ENCODE measurements around the gene DARS1. TPM values are rescaled to one million over a fixed set of nuclear protein-coding genes. Genes with fewer than 3 reads are reported as not detected.
A peak's percentile ranks its signal among the peaks of the same experiment; 100 is the strongest.

The DARS1 gene
- total and polyA plus RNA-seq, 10 donors = 56.2 to 88.6 (median 66.1) TPM

GRCh38 chr2:135998879-135999278 is 13.5 kb upstream of the DARS1 start:
- no peak for TF ChIP-seq CTCF (IDR thresholded peaks at IDR 0.05 in 8 of 11, conservative IDR thresholded peaks at IDR 0.05 in 3 of 11)
- no peak for TF ChIP-seq POLR2A (IDR thresholded peaks at IDR 0.05)
- no peak for TF ChIP-seq POLR2AphosphoS5 (IDR thresholded peaks at IDR 0.05)
- Histone ChIP-seq H3K4me3 (no peak overlapping the region), H3K27ac (peak overlapping the region in 4 of 8 donors; percentile 0 to 72 (median 52)), H3K36me3 (no peaks in the 10 kb centered on the region), H3K4me1 (peaks cover 4 to 54% (median 32%) of the 10 kb centered on the region in 6 donors), H3K9me3 (no peaks in the 10 kb centered on the region), H3K27me3 (replicated peaks in 1 of 7) (no peaks in the 10 kb centered on the region)
- intact Hi-C loops (cut with DNase I; ENCODE audit: low total_unique reads) = no loop called here
- no peak for DNase-seq
- 90 to 95% (median 91%) methylated on average over 5 of the region's 5 CpGs for WGBS, 5 donors

DNA sequence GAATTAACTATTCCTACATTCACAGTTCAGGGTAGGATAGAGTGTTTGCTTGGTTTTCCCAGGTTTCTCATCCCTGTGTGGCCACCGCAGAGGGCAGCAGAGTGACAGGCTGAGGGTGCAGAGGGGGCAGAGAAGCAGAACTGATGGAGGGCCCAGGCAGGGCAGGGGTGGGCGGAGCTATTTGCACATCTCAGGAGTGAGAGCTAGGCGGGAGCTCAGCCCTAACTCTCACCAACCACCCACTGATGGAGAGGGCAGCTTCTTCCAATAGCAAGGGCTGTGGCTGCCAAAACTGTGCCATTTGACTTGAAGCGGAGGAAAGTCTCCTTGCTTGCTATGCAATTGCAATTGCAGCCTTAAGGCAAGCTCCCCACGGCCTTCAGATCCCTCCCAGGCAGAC is 12.0 kb upstream of the DARS1 start:
- intact Hi-C loops (cut with DNase I; ENCODE audit: low total_unique reads) = no loop called here
- peaks cover 4 to 54% (median 32%) of the 10 kb centered on the region in 6 donors for H3K4me1 ChIP-seq
- 29 to 46% (median 36%) methylated on average over 3 to 5 of the region's 5 CpGs for WGBS, 5 donors
- peak overlapping the region in 1 of 8 donors; percentile 26 for H3K4me3 ChIP-seq
- peak; percentile 91 for DNase-seq
- no peaks in the 10 kb centered on the region for H3K9me3 ChIP-seq
- TF ChIP-seq POLR2A (IDR thresholded peaks at IDR 0.05) (no peak), CTCF (IDR thresholded peaks at IDR 0.05 in 8 of 11, conservative IDR thresholded peaks at IDR 0.05 in 3 of 11) (peak in 9 of 11 experiments; percentile 19 to 56 (median 42)), POLR2AphosphoS5 (IDR thresholded peaks at IDR 0.05) (peak; percentile 35 to 74 (median 66))
- no peaks in the 10 kb centered on the region for H3K36me3 ChIP-seq
- H3K27ac ChIP-seq = peak overlapping the region in 5 of 8 donors; percentile 28 to 72 (median 46)
- H3K27me3 ChIP-seq (replicated peaks in 1 of 7) = no peaks in the 10 kb centered on the region

GRCh38 chr2:135996304-135996703 is 10.9 kb upstream of the DARS1 start:
- Histone ChIP-seq H3K27me3 (replicated peaks in 1 of 7) (no peaks in the 10 kb centered on the region), H3K9me3 (no peaks in the 10 kb centered on the region), H3K27ac (no peak overlapping the region), H3K4me3 (no peak overlapping the region), H3K4me1 (peaks cover 4 to 47% (median 31%) of the 10 kb centered on the region in 6 donors), H3K36me3 (no peaks in the 10 kb centered on the region)
- 91 to 94% (median 93%) methylated on average over 2 of the region's 2 CpGs for WGBS, 5 donors
- intact Hi-C loops (cut with DNase I; ENCODE audit: low total_unique reads) = no loop called here
- no peak for TF ChIP-seq POLR2AphosphoS5 (IDR thresholded peaks at IDR 0.05)
- TF ChIP-seq POLR2A (IDR thresholded peaks at IDR 0.05) = no peak
- TF ChIP-seq CTCF (IDR thresholded peaks at IDR 0.05 in 8 of 11, conservative IDR thresholded peaks at IDR 0.05 in 3 of 11) = no peak
- DNase-seq = no peak

DNA sequence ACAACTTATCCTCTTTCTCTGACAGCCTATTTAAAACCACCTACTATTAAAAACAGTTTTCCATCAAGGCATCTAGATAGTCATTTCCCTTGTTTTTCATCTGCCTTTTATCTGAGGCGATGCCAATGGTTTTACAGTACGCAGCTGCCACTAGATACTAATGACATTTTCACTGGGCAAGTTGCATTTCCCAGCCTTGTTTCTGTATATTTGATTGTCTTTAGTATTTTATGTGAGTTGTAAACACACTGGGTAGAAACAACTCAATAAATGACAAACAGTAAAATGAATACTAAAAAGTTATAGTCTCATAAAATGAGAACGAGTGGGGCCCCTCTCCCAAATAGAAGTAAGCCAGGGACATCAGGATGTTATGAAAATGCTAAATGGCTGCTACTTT is 8.9 kb upstream of the DARS1 start:
- no peak for TF ChIP-seq POLR2AphosphoS5 (IDR thresholded peaks at IDR 0.05)
- DNase-seq = no peak
- H3K36me3 ChIP-seq = no peaks in the 10 kb centered on the region
- peaks cover 0 to 27% (median 13%) of the 10 kb centered on the region in 6 donors for H3K4me1 ChIP-seq
- no peaks in the 10 kb centered on the region for H3K27me3 ChIP-seq (replicated peaks in 1 of 7)
- WGBS, 5 donors = 80 to 96% (median 94%) methylated on average over 3 of the region's 3 CpGs
- H3K27ac ChIP-seq = no peak overlapping the region
- H3K9me3 ChIP-seq = no peaks in the 10 kb centered on the region
- intact Hi-C loops (cut with DNase I; ENCODE audit: low total_unique reads) = no loop called here
- H3K4me3 ChIP-seq = no peak overlapping the region

- TF ChIP-seq POLR2AphosphoS5 (IDR thresholded peaks at IDR 0.05) (no peak), CTCF (IDR thresholded peaks at IDR 0.05 in 8 of 11, conservative IDR thresholded peaks at IDR 0.05 in 3 of 11) (no peak), POLR2A (IDR thresholded peaks at IDR 0.05) (no peak)
- no peaks in the 10 kb centered on the region for H3K36me3 ChIP-seq
- peaks cover 0 to 18% (median 13%) of the 10 kb centered on the region in 6 donors for H3K4me1 ChIP-seq
- no peak overlapping the region for H3K27ac ChIP-seq
- no peak for DNase-seq
- no peaks in the 10 kb centered on the region for H3K9me3 ChIP-seq
- H3K27me3 ChIP-seq (replicated peaks in 1 of 7) = no peaks in the 10 kb centered on the region
- no peak overlapping the region for H3K4me3 ChIP-seq
- intact Hi-C loops (cut with DNase I; ENCODE audit: low total_unique reads) = no loop called here
Measured at GRCh38 chr2:135993421-135993820, 8.0 kb upstream of the DARS1 start.
